ENCODE data around the gene FMN2.

The FMN2 gene

GRCh38 chr1:240139511-240139910 is 47.8 kb downstream of the FMN2 start:
- Histone ChIP-seq H4K20me1 (no peaks in the 10 kb centered on the region), H3K4me2 (no peak overlapping the region), H3K27ac (no peak overlapping the region), H3K9ac (no peak overlapping the region), H3K36me3 (no peaks in the 10 kb centered on the region), H3K27me3 (no peaks in the 10 kb centered on the region), H3K4me3 (no peak overlapping the region), H3K4me1 (no peaks in the 10 kb centered on the region), H3K9me3 (replicated peaks in 1 of 11) (no peaks in the 10 kb centered on the region)
- no peak for TF ChIP-seq Cebpa-rat (IDR thresholded peaks at IDR 0.05)

DNA sequence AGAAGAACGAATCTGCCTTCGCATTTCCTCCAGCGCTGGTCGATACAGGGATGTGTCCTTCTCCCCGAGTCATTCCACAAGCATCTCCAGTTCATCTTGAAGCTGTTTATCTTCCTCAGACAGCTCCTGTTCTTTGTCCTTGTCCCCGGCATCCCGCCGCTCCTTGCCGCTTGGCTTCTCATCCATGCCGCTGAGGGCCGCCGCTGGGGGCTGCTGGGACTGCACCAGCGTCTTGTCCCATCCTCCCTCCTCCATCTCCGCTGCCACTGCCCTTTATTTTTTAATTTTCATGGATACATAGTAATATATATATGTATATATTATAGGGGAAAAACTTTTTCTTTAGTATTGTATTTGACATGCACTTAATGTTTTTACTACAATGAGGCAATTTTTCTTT is 53.4 kb downstream of the FMN2 start:
- H3K9me3 ChIP-seq (replicated peaks in 1 of 11), result no peaks in the 10 kb centered on the region
- no peaks in the 10 kb centered on the region for H3K27me3 ChIP-seq
- H3K36me3 ChIP-seq, result no peaks in the 10 kb centered on the region
- H3K4me2 ChIP-seq, result no peak overlapping the region
- TF ChIP-seq Cebpa-rat (IDR thresholded peaks at IDR 0.05), result no peak
- H3K9ac ChIP-seq, result no peak overlapping the region
- H3K27ac ChIP-seq, result no peak overlapping the region
- no peaks in the 10 kb centered on the region for H4K20me1 ChIP-seq
- no peak overlapping the region for H3K4me3 ChIP-seq
- H3K4me1 ChIP-seq, result no peaks in the 10 kb centered on the region

- Histone ChIP-seq H3K27ac (no peak overlapping the region), H3K9ac (no peak overlapping the region), H3K36me3 (no peaks in the 10 kb centered on the region), H3K4me2 (no peak overlapping the region), H3K27me3 (no peaks in the 10 kb centered on the region), H3K4me3 (no peak overlapping the region), H3K4me1 (peaks cover 0 to 8% (median 0%) of the 10 kb centered on the region in 10 experiments; a peak in 5 of 20 replicates), H3K9me3 (replicated peaks in 1 of 11) (no peaks in the 10 kb centered on the region), H4K20me1 (no peaks in the 10 kb centered on the region)
- TF ChIP-seq Cebpa-rat (IDR thresholded peaks at IDR 0.05), result no peak
Observed at GRCh38 chr1:240148333-240148732, 56.6 kb downstream of the FMN2 start.

- Histone ChIP-seq H3K9ac (no peak overlapping the region), H3K36me3 (no peaks in the 10 kb centered on the region), H3K4me1 (peaks cover 0 to 8% (median 0%) of the 10 kb centered on the region in 10 experiments; a peak in 5 of 20 replicates), H3K27me3 (no peaks in the 10 kb centered on the region), H3K4me2 (no peak overlapping the region), H3K27ac (no peak overlapping the region), H3K4me3 (no peak overlapping the region), H3K9me3 (replicated peaks in 1 of 11) (no peaks in the 10 kb centered on the region), H4K20me1 (no peaks in the 10 kb centered on the region)
- no peak for TF ChIP-seq Cebpa-rat (IDR thresholded peaks at IDR 0.05)
Observed at GRCh38 chr1:240149484-240150094, 57.9 kb downstream of the FMN2 start.

- no peaks in the 10 kb centered on the region for H3K9me3 ChIP-seq (replicated peaks in 1 of 11)
- H3K27ac ChIP-seq, result no peak overlapping the region
- no peak overlapping the region for H3K9ac ChIP-seq
- H3K27me3 ChIP-seq, result no peaks in the 10 kb centered on the region
- no peak for TF ChIP-seq Cebpa-rat (IDR thresholded peaks at IDR 0.05)
- no peaks in the 10 kb centered on the region for H3K36me3 ChIP-seq
- peaks cover 0 to 8% (median 0%) of the 10 kb centered on the region in 10 experiments; a peak in 5 of 20 replicates for H3K4me1 ChIP-seq
- no peaks in the 10 kb centered on the region for H4K20me1 ChIP-seq
- H3K4me2 ChIP-seq, result peak overlapping the region in 2 of 11 experiments; percentile 11 to 16; a peak in 2 of 22 replicates
- H3K4me3 ChIP-seq, result no peak overlapping the region
Observed at GRCh38 chr1:240151136-240151735, 59.6 kb downstream of the FMN2 start.

DNA sequence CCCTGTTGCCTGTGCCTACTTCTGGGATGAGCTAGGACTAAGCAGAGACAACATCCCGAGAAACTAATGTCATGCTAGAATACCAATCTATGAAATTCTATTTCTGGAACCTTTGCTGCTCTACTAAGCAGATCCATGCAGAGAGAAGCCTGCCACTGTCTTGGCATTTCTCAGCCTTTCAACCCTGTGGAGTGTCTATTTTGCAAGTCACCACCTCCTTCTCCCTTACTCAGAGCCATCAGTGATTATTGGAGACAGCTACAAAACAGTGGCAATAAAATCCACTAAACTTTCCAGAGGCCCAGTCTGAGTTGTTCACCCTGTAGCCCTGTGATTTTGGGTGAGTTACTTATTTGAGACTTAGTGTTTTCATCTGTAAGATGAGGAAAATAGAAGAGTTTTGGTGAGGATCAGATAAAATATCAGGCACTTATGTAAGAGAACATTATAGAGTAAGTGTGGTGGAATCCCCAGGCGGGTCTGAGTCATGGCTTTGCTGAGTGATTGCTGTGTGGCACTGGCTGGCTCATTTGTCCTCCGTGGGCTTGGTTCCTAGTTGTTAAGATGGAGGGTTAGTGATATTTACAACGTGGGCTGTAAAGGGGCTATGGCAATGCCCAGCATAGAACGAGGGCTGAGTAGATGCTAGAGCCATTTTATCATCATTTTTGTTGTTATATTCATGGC is 61.1 kb downstream of the FMN2 start:
- H3K4me2 ChIP-seq, result no peak overlapping the region
- no peak overlapping the region for H3K9ac ChIP-seq
- no peak overlapping the region for H3K27ac ChIP-seq
- H3K4me3 ChIP-seq, result no peak overlapping the region
- no peaks in the 10 kb centered on the region for H3K27me3 ChIP-seq
- H3K9me3 ChIP-seq (replicated peaks in 1 of 11), result no peaks in the 10 kb centered on the region
- no peaks in the 10 kb centered on the region for H4K20me1 ChIP-seq
- no peak for TF ChIP-seq Cebpa-rat (IDR thresholded peaks at IDR 0.05)
- H3K4me1 ChIP-seq, result peaks cover 0 to 8% (median 0%) of the 10 kb centered on the region in 10 experiments; a peak in 5 of 20 replicates
- H3K36me3 ChIP-seq, result no peaks in the 10 kb centered on the region

DNA sequence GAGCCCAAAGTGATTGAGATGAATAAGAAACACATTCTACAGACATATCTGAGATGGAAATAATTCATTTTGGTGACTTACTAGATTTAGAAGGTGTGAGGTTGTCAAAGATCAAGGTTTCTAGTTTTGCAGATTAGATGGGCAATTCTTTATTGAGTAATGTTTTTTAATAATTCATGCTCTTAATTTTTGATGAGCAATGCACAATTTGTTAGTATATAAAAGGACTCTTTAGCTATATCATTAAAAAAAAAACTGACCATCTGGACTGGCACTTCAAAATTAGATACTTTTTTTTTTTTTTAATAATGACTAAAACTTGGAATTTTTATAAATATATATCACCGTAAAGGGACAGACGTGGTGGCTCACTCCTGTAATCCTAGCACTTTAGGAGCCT is 63.9 kb downstream of the FMN2 start:
- Histone ChIP-seq H3K36me3 (no peaks in the 10 kb centered on the region), H4K20me1 (no peaks in the 10 kb centered on the region), H3K27me3 (no peaks in the 10 kb centered on the region), H3K4me1 (peaks cover 0 to 8% (median 0%) of the 10 kb centered on the region in 10 experiments; a peak in 5 of 20 replicates), H3K4me2 (no peak overlapping the region), H3K27ac (no peak overlapping the region), H3K9me3 (replicated peaks in 1 of 11) (no peaks in the 10 kb centered on the region), H3K4me3 (no peak overlapping the region), H3K9ac (no peak overlapping the region)
- no peak for TF ChIP-seq Cebpa-rat (IDR thresholded peaks at IDR 0.05)

DNA sequence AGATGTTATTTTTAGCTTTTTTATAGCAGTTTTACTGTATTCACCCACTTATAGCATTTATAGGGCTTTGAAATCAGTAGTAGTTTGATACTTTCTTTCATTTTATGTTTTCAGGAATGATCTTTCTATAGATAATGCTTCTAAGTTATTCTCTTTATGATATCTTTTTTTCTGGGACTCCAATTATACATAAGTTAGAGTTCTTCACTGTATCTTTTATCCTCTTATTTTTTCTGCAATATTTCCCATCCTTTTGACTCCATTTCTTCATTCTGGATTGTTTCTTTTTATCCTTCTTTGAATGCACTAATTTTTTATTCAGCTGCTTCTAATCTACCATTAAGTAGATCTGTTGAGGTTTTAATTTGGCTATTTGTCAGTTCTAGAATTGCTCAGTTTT is 73.1 kb downstream of the FMN2 start:
- Histone ChIP-seq H3K4me2 (no peak overlapping the region), H3K9me3 (replicated peaks in 1 of 11) (peaks cover 9 to 23% (median 15%) of the 10 kb centered on the region in 11 experiments), H4K20me1 (no peaks in the 10 kb centered on the region), H3K4me1 (no peaks in the 10 kb centered on the region), H3K9ac (no peak overlapping the region), H3K27ac (no peak overlapping the region), H3K4me3 (no peak overlapping the region), H3K36me3 (no peaks in the 10 kb centered on the region), H3K27me3 (no peaks in the 10 kb centered on the region)
- no peak for TF ChIP-seq Cebpa-rat (IDR thresholded peaks at IDR 0.05)

GRCh38 chr1:240169188-240169587 is 77.5 kb downstream of the FMN2 start:
- Histone ChIP-seq H3K9me3 (replicated peaks in 1 of 11) (peaks cover 9 to 17% (median 11%) of the 10 kb centered on the region in 11 experiments), H3K4me3 (no peak overlapping the region), H4K20me1 (no peaks in the 10 kb centered on the region), H3K27ac (no peak overlapping the region), H3K4me2 (no peak overlapping the region), H3K27me3 (no peaks in the 10 kb centered on the region), H3K4me1 (peaks cover 0 to 8% (median 6%) of the 10 kb centered on the region in 10 experiments; a peak in 14 of 20 replicates), H3K36me3 (no peaks in the 10 kb centered on the region), H3K9ac (no peak overlapping the region)
- no peak for TF ChIP-seq Cebpa-rat (IDR thresholded peaks at IDR 0.05)

All from BLaER1 treated with 17β-estradiol and CSF1 and Interleukin-3, amounts not matched to agents 10 nM and 100 nM (cell line).